Hematopoietic multipotent progenitor cell treated with erythropoietin and hydrocortisone succinate and interleukin-3 and kit ligand, for 8 days (in vitro differentiated cells): Measurements from ENCODE around the gene LRRC8E.
"Not testable (repeated sequence)": the region's sequence is repeated elsewhere in the genome, so short reads cannot be mapped to it uniquely, and the experiment has no call there.

ENCODE experiments used
- DNase-seq: peaks from one replicate; pipeline ENCODE4 v3.0.0-alpha.2; 2015

LRRC8E gene

DNA sequence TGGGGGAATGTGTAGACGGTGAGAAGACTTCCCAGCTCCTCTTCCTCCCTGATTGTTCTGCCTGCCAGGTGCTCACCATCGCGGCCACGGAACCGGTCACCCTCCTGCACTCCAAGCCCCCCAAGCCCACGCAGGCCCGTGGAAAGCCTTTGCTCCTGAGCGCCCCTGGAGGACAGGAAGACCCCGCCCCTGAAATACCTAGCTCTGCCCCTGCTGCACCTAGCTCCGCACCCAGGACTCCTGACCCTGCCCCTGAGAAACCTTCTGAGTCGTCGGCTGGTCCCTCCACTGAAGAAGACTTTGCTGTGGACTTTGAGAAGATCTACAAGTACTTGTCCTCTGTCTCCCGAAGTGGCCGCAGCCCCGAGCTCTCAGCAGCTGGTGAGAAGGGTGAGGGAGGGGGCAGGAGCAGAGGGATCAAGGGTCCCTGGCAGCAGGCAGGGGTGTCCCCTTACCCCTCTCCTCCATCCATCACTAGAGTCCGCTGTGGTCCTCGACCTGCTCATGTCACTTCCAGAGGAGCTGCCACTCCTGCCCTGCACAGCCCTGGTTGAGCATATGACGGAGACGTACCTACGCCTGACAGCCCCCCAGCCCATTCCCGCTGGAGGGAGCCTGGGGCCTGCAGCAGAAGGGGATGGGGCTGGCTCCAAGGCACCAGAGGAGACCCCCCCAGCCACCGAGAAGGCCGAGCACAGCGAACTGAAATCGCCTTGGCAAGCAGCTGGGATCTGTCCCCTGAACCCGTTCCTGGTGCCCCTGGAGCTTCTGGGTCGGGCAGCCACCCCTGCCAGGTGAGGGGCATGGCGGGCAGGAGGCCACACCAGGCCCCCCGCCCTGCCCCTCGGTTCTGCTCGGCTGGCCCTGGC, 33.9 kb downstream of the LRRC8E start:
- DNase-seq = no peak

DNA sequence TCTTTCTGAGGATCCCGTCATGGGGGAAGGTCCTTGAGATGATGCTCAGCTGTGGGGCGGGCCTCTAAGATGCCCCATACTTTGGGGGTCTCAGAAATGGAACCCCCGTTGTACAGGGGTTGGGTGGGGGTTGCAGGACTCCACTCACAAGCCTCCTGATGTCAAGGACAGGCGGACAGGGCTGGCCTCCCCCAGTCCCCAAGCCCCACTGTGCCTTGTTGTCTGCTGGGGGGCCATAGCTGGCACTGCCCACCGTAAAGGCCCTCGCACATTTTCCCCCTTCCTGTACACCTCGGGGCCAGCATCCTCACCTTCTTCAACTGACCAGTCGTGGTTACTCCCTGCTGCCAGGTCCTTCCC, 34.5 kb downstream of the LRRC8E start:
- DNase-seq = no peak

DNA sequence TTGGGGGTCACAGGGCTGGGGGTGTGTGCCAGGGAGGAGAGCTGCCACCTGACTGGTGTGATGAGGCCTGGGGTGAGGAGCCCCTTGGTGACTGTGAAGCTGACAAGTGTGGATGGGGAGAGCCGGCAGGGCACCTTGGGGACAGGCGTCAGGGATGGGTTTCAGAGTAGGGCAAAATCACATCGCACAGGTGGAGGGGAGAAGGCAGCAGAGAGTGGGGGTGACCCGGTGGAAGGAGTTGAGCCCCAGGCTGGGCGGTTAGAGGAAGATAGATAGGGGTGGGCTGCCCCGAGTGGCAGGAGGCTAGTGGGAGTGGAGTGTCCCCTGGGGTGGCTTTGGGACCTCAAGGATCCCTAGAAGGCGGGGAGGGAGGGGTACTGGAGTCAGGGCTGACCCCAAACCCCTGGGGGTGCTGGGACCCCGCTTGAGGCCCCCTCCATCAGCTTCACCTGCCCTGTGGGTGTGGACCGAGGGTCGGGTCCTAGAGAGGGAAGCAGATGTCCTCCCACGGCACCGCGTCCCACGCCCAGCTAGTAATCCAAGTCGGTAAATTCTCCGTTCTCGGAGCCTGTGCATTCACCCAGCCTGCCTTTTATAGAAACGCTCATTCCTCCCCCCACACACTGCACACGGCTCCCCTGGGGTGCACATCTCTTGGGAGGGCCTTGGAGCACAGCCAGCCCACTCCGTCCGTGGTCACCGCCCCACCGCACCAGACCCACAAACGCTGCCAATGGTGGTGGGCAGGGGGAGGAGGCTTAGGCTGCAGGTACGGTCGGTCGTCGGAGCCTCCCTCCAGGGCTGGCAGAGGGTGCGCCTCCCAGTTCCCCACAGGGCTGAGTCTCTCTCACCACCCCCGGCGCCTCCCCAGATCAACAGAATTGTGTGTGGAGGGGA, 35.2 kb downstream of the LRRC8E start:
- no peak for DNase-seq

DNA sequence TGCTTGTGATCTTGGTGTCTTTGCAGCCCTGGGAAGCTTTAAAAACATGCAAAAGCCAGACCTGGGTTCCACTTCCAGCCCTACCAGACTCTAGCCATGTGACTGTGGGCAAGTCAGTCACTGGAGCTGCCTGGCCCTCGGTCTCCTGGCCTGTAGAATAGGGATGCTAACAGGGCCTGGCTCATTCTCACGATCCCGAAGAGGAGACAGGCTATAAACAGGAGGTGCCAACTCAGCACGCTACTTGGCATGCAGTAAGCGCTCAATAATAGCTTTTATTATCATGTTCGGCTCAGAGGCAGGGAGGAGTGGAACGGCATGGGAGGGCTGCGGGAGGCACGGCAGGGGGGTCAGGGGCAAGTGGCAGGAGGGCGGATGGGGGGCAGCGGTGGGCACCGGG, 35.9 kb downstream of the LRRC8E start:
- DNase-seq = no peak

DNA sequence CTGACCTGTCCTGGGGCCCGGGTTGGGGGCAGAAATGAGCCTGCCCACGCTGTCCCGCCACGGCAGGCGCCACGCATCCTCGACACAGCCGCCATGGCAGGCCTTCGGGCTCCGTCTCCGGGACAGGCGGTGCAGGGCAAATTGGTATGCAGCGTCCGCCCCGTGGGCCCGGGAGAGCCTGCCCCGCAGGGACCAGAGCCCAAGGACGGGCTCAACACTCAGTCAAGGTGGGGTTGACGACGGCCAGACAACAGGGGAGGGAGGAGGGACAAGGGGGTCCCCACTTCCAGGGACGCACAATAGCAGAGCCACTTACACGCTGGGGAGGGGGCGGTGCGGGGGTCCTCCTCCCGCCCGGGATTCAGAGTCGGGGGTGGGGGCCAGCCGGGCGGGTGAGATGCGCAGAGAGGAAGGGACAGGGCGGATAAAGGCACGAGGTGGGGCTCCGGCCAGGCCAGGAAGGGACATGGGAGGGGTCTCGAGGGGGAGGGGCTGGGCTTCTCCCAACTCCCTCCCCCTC, 36.4 kb downstream of the LRRC8E start:
- no peak for DNase-seq

DNA sequence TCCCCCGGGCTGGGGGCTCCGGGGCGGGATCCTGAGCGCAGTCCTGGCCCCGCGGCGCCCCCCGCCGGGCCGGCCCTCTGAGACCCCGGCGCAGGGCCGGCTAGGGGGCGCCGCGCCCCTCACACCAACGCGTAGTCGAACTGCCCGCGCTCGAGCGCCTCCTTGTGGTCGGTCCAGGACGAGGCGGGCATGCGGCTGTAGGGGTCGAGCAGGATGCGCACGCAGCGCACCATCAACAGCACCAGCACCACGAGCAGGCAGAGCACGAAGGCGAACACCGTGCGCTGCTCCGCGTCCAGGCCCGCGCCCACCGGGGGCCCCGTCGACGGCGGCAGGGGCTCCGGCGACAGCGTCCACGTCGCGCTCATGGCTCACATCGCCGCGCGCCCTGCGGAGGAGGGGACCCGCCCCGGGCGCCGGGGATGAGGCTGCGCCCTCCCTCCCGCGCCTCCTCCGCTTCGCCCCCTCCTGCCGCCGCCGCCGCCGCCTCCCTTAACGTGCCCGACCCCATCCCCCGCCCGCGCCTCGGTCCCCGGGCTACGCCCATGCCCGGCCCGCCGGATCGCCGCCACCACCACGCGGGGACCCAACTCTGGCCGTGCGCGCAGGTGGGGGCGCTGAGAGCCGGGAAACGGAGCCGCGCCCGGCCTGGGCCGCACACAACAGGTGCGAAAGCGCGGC, 37.0 kb downstream of the LRRC8E start:
- DNase-seq = peak; percentile 83

DNA sequence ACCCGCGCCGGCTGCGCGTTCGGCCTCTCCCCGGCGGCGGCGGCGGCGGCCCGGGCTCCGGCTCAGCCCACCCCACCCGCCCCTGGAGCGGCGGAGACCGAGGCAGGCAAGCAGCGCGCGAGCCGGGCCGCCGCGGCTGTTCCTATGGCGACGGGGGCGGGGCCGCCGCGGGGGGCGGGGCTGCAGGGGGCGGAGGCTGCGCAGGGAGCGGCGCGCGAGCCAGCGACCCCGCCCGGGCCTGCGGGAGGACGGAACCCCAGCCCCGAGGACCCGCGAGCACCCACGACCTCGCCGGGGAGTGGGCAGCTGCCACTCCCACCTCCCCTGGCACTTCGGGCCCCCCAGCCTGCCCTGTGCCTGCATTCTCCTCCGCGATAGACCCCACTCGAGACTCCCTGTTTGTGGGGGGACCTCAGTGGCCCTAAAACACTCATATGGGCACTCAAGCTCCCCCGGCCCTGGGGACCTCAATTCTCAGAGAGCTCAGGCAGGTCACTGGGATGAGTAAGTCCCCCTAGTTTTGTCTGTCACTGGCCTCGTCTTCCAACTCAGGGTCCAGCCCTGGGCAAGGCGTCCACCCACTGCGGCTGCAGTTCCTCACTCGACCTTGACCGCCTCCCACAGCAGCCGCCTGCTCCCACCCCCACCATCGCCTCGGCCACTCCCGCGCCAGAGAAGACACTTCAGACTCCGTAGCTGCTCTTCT, 37.9 kb downstream of the LRRC8E start, which contains the start of gene CTXN1:
CTXN1 (minus strand) TSS at position 115 of the 706 bp plus-strand sequence. CDS start 597 bp downstream, outside the sequence.
- peak; percentile 51 for DNase-seq

DNA sequence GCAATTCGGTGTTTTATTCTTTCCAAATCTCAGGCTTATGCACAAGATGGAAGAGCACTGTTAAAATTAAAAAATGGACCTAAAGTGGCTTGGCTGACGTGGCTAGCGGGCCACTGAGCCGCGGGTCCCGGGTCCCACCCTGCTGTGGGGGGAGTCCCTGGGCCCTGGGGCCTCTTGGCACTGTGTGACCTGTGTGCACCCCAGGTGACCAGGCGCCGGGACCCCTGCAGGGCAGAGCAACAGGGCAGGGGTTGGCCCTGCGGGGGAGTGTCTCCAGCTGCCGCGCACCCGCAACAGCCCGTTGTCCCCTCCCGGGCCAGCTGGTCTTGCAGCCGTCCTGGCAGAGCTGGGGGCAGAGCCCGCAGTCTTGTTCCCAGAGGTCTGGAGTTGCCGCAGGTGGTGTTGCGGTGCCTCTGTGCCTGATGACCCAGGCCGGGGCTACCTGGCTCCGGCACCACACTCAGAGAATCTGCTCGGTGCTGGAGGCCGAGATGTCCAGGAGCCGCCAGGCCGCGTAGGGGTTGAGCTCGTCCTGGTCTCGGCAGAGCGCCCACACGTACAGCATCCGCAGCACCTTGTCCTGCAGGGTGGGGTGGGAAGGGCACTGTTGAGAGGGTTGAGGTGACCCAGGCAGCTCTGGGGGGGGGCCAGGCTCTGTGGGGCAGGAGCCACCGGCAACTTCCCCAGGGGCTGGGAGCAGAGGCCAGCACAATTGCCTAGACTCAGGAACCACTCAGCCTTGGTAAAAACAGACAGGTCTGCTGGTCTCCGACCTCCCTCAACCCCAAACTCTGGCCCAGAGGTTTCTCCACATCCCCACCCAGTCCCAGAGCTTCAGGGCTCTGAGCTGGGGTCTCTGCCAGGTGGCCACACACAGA, 38.7 kb downstream of the LRRC8E start:
- no peak for DNase-seq

DNA sequence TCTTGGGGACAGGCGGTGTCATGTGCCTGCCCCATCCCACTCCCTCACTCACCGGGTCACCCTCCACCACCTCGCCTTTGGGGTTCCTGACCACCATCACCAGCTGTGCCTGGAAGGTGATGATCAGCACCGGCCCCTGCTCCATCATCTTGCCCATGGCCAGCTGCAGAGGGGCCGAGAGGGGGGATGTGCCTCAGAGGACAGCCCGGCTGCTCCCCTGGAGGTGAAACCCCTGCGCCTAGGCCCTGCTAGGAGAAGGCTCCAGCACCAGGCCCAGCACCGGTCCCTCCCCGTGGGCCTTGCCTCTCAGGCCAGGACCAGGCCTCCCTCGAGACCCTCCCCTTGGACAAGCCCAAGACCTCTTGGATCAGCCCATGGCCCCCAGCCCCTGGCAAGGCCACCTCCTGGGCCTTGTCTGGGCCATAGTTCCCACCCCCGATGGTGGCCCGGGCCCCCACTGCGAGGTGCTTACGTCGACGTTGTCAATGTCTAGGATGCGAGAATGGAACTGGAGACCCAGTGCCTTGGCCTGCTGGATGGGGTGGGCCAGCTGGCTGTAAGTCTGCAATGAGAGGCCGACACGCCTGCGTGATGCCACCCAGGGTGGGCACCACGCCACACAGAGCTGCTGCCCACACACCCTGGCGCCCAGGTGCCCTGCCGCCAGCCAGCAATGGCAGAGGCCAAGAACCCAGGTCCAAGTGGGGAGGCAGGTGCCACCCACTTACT, 39.5 kb downstream of the LRRC8E start:
- no peak for DNase-seq

DNA sequence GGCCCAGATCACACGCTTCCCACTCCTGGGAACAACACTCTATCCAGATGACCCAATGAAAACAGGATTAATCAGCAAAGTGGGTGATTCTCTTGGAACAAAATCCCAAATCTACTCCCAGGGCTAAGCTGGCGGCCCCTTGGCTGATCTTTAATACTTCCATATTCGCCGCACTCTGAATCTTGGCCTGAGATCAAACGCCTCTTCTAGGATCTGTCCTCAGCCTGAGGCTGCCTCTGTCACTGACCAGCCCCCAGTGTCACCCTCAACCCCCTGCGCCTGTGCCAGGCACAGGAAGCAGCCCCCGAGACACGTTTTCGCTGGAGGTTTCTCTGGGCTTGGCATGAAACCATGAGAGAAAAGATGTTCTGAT, 40.0 kb downstream of the LRRC8E start:
- no peak for DNase-seq

DNA sequence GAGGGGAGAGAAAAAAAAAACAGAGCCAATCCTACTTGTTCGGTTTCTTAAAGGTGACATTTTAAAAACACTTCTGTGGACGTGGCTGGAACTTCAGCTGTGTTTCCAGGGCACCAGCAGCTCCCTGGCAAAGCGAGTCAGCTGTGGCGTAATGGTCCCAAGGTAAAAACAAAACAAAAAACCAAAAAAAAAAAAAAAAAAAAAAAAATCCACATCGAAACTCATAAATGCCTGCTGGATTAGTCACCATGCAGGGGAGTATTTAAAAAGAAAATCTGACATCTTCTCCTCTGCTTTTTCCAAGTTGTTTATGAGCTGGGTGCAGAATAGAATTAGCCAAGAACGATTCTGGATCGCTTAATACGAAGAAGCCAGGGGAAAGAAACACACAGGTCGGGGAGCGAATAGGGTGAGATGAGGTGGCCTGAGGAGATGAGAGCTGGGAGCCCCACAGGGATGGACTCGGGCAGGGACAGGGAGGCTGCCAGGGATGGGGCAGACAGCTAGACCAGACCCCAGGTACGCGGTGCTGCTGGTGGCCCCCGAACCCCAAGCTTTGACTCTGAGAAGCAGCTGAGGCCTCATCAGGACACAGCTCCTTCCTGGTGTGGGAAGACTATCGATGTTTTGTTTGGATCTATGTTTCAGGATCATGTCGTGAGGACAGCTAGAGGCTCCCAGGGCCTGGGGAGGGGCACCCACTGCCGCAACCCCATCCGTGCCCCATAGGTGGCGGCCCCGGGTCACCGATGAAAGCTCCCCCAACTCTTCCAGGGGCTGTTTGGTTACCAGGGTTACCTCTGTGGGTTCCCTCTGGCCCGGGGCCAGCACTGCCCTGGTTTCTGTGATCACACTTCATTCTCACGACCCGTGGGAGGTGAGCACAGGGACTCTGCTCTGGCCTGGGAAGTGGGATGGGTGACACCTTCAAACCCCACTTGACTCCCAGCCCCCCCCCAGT, 40.7 kb downstream of the LRRC8E start:
- peak; percentile 68 for DNase-seq

DNA sequence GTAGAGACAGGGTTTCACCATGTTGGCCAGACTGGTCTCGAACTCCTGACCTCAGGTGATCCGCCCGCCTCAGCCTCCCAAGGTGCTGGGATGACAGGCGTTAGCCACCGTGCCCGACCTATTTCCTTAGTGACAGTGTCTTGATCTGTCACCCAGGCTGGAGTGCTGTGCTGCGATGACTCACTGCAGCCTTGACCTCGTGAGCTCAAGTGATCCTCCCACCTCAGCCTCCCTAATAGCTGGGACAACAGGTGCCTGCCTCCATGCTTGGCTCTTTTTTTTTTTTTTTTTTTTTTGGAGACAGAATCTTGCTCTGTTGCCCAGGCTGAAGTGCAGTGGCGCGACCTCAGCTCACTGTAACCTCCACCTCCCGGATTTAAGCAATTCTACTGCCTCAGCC, 41.7 kb downstream of the LRRC8E start:
- DNase-seq = not testable (repeated sequence)

DNA sequence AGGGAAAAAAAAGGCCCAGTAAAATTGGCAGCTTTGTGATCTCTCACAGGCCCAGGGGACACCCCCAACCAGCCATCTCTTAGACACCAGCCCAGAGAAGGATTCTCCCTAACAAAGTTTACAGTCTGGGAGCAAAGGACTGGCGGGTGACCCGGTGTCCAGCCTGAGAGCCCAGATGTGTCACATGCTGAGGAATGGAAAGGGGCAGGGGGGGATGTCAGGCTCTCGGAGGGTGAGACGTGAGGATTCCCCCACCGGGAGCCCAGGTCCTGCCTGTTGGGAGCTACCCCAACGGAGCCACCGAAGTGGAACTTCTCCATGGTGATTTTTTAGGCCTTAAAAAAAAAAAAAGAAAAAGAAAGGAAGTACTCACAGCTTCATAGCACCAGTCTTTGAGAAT, 42.5 kb downstream of the LRRC8E start:
- no peak for DNase-seq

DNA sequence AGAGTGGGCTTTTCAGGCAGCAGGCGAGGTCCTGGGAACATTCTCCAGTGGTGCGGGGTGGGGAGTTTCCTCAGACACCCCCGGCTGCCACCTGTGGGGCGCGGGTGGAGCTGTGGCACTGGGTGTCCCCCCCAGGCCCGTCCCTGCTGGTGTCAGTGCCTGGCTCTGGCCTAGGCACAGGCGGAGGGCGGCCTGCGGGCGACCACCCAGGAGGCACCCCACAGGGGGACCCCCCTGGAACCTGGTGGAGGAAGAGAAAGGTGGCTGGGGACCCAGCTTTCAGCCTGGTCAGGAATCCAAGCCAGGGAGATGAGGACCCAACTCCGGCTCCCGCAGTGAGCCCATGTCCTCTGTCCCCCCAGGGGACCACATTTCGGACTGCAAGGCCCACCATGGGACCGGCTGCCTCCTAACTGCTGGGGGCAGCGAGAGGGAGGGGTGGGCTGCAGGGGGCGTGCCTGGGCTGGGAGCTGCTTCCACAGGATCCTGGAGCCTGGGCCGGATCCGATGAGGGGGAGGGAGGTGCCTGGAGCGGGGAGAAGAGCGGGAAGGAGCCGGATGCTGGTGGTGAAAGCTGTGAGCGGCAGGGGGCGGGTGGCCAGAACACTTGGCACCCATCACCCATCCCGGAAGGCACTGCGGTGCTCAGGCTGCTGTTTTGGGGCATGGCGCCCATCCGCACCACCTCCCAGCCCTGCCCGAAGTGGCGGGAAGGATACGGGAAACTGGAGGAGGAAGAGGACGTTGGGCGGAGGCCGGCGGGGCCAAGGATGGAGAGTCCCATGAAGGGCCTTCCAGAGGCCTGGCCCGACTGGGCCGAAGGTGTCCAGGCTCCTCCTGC, 43.1 kb downstream of the LRRC8E start:
- DNase-seq = no peak

DNA sequence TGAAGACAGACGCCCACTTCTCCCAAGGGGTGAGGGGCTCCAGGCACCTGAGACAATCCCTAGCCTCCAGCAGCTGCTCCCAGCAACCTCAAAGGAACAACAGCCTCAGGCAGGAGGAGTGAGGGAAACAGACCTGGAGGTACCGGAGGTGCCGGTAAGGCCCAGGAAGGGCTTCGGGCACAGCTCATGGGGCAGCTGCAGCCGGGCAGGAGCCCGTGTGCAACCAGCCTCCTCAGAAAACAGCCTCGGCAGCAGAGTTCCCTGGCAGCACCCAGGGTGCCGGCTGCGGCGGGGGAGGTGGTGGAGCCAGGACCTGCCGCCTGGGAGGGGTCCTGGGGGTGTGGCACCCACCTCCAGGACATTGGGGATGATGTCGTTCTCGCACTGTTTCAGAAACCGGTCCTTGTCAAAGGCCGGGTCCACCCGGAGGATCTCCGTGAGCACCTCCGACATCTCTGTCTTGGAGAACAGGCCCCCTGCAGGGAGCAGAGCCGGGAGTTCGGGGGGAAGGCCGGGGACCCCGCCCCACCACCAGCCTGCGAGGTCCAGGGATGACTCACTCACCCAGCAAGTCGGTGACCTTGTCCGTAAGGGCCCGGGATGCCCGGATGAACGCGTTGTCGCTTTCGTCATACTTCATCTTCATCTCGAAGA, 44.1 kb downstream of the LRRC8E start:
- no peak for DNase-seq

DNA sequence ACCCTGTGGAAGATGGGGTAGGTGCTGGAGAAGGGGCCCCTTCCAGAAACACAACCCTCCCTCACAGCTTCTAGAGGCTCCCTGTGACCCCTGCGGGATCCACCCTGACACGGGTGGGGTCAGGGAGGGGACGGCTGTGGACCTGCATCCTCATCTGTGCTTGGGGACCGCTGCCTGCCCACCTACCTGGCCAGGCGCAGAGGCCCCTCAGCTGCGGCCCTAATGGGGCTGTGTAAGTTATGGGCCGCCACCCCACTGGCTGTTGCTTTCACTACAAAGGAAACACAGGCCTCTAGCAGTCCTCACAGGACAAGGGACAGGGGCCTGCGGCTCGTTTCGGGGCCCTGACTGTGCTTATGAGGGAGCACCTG, 44.6 kb downstream of the LRRC8E start:
- no peak for DNase-seq

DNA sequence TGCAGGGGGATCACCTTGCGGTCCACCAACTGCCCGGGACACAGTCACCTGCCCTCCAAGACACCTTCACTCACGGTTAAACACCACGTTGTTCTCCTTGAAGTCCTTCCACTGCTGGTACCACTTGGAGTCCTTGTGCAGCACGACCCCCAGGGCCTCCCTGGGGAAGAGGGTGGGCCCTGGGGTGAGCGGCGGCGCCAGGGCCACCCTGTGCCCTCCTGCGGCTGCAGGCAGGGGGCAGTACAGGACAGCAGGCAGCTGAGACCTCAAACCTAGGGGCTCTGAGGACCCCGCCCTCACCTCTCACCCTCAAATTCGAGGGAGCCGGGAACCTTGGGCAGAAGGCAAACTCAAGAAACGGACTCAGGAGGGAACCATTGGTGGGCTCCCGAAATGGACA, 45.1 kb downstream of the LRRC8E start:
- no peak for DNase-seq
